Measurements from ENCODE around the gene STPG1. TPM values are rescaled to one million over a fixed set of nuclear protein-coding genes. Genes with fewer than 3 reads are reported as not detected.

The STPG1 gene
- total RNA-seq, 4 donors from 2014 or later = 2.2 to 5.1 (median 3.5) TPM

DNA sequence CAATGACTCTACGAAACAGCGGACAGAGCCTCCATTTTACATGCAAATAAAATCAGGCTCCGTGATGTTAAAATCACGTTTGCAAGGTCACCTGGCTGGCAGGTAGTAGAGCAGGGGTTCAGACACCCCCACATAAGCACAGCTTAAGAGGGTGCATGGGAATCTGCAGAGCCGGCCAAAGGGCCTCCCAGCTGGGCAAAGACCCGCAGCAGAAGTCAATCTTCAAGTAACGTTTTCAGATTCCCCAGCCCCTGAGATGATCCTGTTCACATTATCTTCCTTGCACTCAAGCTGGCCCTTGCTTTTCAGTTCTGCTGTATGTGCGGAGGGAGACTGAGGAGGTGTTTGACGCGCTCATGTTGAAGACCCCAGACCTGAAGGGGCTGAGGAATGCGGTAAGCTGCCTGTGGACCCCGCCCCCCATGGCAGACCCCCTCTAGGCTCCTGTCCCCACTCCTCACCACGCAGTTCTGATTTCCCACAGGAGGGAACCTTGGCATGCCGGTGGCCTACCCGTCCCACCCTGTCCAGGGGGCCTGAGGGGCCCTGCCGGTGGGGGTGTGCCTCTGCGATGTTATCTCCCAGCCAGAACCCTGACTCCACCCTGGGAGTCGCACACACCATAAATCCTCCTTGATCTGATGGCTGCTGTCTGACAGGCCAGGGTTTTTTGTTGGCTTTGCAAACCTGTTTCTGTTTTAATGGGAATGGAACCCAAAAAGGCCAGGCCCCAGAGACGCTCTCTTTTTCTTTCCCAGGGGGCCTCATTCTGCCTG, 66.2 kb downstream of the STPG1 start:
- DNase-seq (ENCODE audit: low spot score) (no peak), ATAC-seq (ENCODE audit: low FRiP score) (no peak)
- TF ChIP-seq, protein P1, sequence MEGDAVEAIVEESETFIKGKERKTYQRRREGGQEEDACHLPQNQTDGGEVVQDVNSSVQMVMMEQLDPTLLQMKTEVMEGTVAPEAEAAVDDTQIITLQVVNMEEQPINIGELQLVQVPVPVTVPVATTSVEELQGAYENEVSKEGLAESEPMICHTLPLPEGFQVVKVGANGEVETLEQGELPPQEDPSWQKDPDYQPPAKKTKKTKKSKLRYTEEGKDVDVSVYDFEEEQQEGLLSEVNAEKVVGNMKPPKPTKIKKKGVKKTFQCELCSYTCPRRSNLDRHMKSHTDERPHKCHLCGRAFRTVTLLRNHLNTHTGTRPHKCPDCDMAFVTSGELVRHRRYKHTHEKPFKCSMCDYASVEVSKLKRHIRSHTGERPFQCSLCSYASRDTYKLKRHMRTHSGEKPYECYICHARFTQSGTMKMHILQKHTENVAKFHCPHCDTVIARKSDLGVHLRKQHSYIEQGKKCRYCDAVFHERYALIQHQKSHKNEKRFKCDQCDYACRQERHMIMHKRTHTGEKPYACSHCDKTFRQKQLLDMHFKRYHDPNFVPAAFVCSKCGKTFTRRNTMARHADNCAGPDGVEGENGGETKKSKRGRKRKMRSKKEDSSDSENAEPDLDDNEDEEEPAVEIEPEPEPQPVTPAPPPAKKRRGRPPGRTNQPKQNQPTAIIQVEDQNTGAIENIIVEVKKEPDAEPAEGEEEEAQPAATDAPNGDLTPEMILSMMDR (IDR thresholded peaks at IDR 0.05) = no peak

DNA sequence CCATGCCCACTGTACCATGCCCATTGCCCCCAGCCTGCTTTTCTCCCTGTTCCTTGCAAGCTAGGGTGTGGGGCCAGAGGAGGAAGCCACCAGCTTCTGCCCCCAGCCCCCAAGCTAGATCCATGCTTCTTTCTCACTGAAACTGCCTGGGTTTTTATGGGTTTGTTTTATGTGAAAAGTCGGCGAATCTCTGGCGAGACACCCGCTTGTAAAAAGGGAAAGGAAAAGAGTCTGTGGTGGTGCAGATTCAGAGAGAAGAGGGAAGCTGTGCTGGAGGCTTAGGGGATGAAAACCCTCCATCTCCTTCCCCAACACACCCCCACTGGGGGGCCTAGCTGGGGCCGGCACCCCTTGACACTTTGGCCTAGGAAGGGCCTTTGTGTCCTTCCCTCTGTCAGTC, 68.2 kb downstream of the STPG1 start:
- TF ChIP-seq, protein P1 (IDR thresholded peaks at IDR 0.05) = no peak
- ATAC-seq (ENCODE audit: low FRiP score) = no peak

DNA sequence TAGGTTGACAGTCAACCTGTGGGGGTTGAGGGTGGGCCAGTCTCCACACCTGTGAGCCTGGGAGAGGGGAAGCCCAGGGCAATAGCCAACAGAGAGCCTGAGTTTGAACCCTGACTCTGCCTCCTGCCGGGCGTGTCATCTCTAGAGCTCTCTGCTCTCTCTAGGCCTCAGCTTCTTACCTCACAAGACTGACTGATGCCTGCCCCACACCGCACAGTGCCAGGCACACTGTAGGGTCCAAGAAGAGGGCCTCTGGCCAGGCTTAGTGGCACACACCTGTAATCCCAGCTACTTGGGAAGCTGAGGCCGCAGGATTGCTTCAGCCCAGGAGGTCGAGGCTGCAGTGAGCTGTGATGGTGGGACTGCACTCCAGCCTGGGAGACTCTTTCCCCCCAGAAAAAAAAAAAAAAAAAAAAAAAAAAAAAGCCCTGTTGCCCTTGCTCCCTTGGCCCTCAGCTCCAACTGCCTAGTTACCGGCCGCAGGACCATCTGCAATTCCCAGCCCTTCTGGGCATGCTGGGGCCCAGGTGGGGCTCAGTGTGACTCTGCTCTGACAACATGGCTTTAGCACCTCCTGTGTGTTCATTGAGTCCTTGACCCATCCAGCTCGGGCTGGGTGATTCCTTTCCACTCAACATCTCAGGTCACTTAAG, 69.4 kb downstream of the STPG1 start:
- ATAC-seq (ENCODE audit: low FRiP score) = no peak
- TF ChIP-seq, protein P1 (IDR thresholded peaks at IDR 0.05) = no peak
- DNase-seq (ENCODE audit: low spot score) = no peak

More for the DNA sequence above, 68.2 kb downstream of the STPG1 start:
- DNase-seq (ENCODE audit: low spot score) = no peak

DNA sequence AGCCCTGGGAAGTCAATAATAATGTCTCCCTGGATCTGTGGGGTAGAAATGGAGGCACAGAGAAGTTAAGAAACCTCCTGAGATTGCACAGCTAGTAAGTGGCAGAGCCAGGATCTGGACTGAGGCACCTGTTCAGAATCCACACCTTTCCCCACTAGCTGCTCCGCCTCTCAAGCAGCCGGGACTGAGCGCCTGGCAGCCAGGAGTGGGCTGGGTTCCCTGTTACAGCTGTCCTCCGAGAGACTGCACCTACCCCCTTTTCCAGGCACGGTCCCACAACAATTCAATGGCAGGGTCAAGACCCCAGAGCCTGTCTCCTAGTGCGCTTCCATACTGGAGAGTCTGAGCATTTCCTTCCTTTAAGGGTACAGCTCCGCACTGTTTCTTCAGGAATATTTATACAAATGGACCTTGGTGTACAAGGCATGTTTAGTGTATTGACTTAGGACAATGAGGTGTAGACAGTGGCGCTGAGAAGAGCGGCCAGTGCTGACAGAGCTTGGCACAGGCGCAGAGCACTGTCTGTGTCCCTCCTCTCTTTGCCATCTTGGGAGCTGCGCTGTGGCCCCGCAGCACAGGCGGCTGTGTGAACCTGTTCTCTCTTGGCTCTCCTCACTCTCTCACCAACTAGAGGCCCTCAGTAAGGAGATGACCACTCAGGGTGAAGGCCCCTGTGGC, 70.0 kb downstream of the STPG1 start:
- ATAC-seq (ENCODE audit: low FRiP score) (no peak), DNase-seq (ENCODE audit: low spot score) (no peak)
- TF ChIP-seq, protein P1 (IDR thresholded peaks at IDR 0.05) = no peak

DNA sequence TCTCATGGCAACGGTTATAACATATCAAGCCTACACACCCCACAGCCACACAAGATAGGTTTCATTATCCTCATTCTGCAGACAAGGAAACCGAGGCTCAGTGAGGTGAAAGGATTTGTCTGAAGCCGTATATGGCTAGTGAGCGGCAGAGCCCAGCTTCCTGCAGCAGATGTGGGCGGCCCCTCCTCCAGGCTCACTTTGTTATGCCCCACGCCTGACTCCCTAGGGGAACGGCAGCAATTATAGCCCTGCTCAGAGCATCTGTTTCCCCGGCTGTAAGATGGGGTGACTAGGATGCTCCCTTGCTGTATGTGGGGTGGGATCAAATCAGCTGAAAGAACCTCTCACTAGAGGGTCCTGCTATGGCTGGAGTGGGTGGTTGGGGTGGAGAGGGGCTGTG, 72.3 kb downstream of the STPG1 start:
- TF ChIP-seq, protein P1 (IDR thresholded peaks at IDR 0.05) = no peak
- ATAC-seq (ENCODE audit: low FRiP score) = no peak
- no peak for DNase-seq (ENCODE audit: low spot score)

DNA sequence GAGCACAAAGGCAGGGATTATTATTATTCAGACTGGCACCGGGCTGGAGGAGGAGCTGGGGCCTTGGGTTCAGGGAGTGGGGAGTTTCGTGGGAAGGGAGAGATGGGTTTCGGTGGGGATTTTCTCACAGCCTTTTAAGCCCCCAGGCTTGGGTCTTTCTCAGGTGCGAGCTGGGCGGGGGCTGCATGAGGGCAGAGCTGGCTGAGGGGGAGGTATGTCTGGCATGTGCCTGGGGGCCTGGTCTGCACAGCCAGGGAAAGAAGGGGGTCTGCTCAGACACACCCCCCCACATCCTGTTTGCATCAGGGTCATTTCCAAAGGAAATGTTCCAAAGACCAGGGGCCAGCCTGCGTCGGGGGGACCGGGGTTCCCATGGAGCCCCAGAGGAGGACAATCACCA, 72.8 kb downstream of the STPG1 start:
- TF ChIP-seq, protein P1 (IDR thresholded peaks at IDR 0.05) = no peak
- ATAC-seq (ENCODE audit: low FRiP score) (no peak), DNase-seq (ENCODE audit: low spot score) (no peak)

Data from omental fat pad (tissue), 4 donors.